GM23248 (cell line): ENCODE results near the gene NSMF.

Source experiments
- EZH2 ChIP-seq: fragments of 200-600 bp; sonication (generic); IDR thresholded peaks from 2 replicates; pipeline ENCODE4 v1.6.1; 2018; ENCODE audit warnings: antibody characterized with exemption, mild to moderate bottlenecking; ENCODE audit not compliant: insufficient read depth, poor library complexity, severe bottlenecking
- EZH2phosphoT487 ChIP-seq: fragments of 200-600 bp; sonication (generic); IDR thresholded peaks from 2 replicates; pipeline ENCODE4 v1.6.1; 2018; ENCODE audit warnings: antibody characterized with exemption, moderate library complexity, mild to moderate bottlenecking, low read depth; ENCODE audit not compliant: insufficient read depth

DNA sequence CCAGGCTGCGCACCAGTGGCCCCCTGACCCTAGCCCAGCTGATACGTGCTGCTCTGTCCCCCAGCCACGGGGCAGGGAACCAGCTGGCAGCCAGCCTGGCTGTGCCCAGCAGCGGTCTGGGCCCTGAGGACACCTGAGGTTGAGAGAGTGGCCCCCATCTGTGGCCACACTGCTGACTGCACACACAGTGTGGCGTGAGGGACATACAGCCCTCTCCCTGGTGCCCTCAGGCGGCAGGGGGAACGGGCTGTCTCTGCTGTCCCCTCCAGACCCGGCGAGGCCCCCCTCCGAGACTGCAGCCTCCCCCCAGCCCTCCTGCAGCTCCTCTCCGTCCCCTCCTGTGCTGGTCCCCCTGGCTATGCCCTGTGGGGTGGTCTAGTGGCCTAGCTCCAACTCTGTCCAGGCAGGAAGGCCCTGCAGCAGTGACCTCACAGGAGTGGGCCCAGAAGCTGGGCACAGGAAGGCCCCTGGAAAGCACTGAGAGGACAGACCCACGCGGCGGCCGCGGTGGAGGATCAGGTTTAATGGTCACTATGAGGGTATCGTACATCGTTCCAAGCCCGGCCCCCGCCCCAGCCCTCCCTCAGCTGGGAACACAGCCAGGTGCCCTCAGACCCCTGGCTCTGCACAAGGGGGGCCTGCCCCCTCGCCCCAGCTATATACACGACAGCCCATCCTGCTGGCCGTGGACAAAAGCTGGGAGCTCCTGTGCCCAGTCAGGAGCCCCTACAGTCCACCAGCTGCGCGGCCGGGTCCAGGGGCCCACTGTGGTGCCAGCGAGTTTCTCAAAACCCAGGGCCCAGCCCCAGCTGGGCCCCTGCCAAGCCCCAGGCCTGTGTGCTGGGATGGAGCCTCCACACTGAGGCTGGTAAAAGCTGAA lies 11.2 kb downstream of the NSMF start:
- TF ChIP-seq EZH2 = no peak
- TF ChIP-seq EZH2phosphoT487 = no peak
